ENCODE measurements around the gene PFN1.

DNA sequence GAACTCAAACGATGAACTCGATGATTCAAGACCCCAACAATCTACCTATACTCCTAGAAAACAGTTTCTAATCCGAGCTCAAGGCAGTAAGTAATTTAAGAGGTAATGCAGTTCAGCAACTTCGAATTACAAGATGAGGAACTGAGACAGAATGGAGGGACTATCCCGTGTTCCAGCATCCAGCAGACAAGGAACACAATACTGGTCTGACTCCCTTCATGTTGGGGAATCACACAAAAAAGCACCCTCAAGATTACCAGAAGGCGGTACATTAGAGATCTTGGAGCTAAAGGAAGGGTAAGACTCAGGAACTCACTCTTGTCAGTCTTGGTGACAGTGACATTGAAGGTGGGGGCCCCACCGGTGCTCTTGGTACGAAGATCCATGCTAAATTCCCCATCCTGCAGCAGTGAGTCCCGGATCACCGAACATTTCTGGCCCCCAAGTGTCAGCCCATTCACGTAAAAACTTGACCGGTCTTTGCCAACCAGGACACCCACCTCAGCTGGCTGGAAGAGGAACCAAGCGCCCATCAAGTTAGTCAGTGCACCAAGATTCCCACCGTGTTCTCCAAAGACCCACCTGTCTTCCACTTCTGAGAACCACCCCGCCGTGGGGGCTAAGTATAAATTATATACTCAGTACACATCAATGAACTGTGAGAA, 1.9 kb downstream of the PFN1 start:
- TF ChIP-seq EZH2 (IDR thresholded peaks at IDR 0.05; ENCODE audit: insufficient read depth, low read length): no peak
- TF ChIP-seq, protein P1, sequence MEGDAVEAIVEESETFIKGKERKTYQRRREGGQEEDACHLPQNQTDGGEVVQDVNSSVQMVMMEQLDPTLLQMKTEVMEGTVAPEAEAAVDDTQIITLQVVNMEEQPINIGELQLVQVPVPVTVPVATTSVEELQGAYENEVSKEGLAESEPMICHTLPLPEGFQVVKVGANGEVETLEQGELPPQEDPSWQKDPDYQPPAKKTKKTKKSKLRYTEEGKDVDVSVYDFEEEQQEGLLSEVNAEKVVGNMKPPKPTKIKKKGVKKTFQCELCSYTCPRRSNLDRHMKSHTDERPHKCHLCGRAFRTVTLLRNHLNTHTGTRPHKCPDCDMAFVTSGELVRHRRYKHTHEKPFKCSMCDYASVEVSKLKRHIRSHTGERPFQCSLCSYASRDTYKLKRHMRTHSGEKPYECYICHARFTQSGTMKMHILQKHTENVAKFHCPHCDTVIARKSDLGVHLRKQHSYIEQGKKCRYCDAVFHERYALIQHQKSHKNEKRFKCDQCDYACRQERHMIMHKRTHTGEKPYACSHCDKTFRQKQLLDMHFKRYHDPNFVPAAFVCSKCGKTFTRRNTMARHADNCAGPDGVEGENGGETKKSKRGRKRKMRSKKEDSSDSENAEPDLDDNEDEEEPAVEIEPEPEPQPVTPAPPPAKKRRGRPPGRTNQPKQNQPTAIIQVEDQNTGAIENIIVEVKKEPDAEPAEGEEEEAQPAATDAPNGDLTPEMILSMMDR (IDR thresholded peaks at IDR 0.05; ENCODE audit: insufficient read depth, low read depth, low read length): no peak
